ENCODE measurements around the gene PRSS53.

The PRSS53 gene

DNA sequence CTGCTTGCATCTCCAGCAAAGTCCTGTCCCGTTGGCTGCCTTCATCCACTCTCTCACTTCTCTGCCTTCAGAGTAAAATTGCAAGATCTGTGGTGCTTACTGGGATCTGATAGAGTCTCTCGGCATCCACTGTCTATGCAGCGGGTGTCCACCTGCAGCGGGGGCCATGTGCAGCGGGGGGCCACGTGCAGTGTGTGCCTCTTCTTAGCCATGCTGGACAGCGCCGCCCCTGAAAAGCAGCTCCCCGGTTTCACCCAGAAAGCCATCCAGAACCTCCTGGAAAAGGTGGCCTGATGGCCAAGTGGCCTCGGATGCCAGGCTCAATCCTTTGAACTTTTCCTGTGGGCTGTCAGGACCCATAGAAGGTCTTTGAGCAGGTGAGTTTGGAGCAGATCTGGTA is 45.9 kb downstream of the PRSS53 start:
- Mint-ChIP-seq H3K4me1 (no peaks in the 10 kb centered on the region), H3K9me3 (no peaks in the 10 kb centered on the region), H3K27me3 (no peaks in the 10 kb centered on the region), H3K36me3 (peaks cover 18% of the 10 kb centered on the region), H3K27ac (no peak overlapping the region), H3K4me3 (no peak overlapping the region)
- DNase-seq: no peak
- CTCF ChIA-PET: no interaction called here

DNA sequence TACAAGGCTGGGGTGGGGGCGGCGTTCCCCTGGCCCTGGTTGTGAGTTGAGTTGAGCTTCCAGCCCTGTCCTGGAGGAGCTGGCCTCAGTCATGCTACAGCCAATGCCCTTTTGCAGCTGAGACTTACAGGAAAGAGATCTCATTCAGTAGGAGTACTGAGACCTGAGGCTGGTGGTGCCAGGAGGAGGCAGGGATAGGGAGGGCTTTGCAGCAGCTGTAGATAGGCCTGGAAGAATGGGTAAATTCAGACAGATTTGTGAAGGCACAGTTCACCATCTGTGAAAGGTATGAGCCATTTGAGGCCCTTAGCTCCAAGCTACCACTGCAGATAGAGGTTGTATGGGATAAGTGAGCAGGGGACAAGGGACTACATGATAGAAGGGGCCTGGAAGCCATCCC is 49.8 kb downstream of the PRSS53 start:
- CTCF ChIA-PET: no interaction called here
- no peak overlapping the region for H3K27ac Mint-ChIP-seq
- peaks cover 12% of the 10 kb centered on the region for H3K4me1 Mint-ChIP-seq
- no peak overlapping the region for H3K4me3 Mint-ChIP-seq
- DNase-seq: no peak
- peaks cover 31% of the 10 kb centered on the region for H3K36me3 Mint-ChIP-seq
- no peaks in the 10 kb centered on the region for H3K9me3 Mint-ChIP-seq
- no peaks in the 10 kb centered on the region for H3K27me3 Mint-ChIP-seq

DNA sequence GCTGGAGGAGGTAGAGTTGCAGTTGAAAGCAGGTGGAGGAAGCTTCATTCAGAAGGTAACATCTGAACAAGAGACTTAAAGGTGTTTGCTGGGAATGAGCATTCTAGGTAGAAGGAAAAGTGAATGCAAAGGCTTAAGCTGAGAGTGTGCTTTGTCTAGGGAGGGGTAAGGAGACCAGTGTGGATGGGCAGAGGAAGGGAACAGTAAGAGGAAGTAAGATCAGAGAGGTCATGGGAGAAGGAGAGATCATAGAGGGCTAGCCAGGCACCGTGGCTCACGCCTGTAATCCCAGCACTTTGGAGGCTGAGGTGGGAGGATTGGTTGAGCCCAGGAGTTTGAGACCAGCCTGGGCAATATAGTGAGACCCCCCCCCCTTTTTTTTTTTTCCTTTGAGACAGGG is 52.1 kb downstream of the PRSS53 start:
- peak overlapping the region; percentile 64 for H3K27ac Mint-ChIP-seq
- no peak overlapping the region for H3K4me3 Mint-ChIP-seq
- CTCF ChIA-PET: no interaction called here

GRCh38 chr16:31033709-31034492 is 54.8 kb downstream of the PRSS53 start:
- Mint-ChIP-seq H3K36me3 (peaks cover 19% of the 10 kb centered on the region), H3K9me3 (no peaks in the 10 kb centered on the region), H3K4me3 (peak overlapping the region; percentile 95), H3K27me3 (no peaks in the 10 kb centered on the region), H3K27ac (peak overlapping the region; percentile 96), H3K4me1 (peaks cover 23% of the 10 kb centered on the region)
- DNase-seq: peak; percentile 94
- CTCF ChIA-PET: no interaction called here

More for the DNA sequence above, 52.1 kb downstream of the PRSS53 start:
- Mint-ChIP-seq H3K36me3 (peaks cover 26% of the 10 kb centered on the region), H3K27me3 (no peaks in the 10 kb centered on the region), H3K9me3 (no peaks in the 10 kb centered on the region), H3K4me1 (peaks cover 22% of the 10 kb centered on the region)
- no peak for DNase-seq

All from activated naive CD4-positive, alpha-beta T cell treated with anti-CD3 and anti-CD28 coated beads, Interleukin-2, amount 10 ng/mL, durations not matched to agents 7 days and 5 days (primary cell).